ENCODE measurements around the gene KIF24. TPM values are rescaled to one million over a fixed set of nuclear protein-coding genes. Genes with fewer than 3 reads are reported as not detected.
"Not testable (repeated sequence)": the region's sequence is repeated elsewhere in the genome, so short reads cannot be mapped to it uniquely, and the experiment has no call there.

Gene KIF24
- total RNA-seq, 4 donors from 2014 or later, result 2.1 to 5.2 (median 2.9) TPM

DNA sequence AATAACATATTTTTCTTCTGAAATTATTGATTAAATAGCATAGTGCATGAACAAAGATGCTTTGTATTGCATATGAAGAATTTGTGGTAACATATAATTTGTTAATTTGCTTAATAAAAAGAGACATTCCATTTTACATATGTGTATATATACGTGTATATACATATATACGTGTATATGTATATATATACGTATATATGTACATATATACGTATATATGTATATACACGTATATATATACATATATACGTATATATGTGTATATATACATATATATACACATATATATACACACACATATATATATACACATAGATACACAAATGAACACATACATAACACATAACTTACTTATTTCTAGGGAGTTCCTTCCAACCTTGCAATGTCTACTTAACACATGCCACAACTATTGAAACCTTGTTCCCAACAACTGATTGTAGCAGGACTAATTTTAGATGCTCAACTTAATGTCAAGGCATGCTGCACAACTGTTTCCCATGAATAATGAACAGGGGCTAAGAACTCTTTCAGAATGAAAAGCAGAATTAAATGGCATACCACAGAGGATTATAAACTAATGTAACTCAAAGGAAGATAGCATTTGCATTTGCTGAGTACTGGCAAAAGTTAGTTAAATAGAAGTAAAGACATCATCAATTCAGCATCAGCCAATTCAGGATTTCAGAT, 17.4 kb downstream of the KIF24 start:
- no peaks in the 10 kb centered on the region for H3K27me3 ChIP-seq
- no peak overlapping the region for H3K27ac ChIP-seq
- DNase-seq, result no peak
- no peak overlapping the region for H3K4me3 ChIP-seq
- no peaks in the 10 kb centered on the region for H3K36me3 ChIP-seq
- no peaks in the 10 kb centered on the region for H3K9me3 ChIP-seq
- no peaks in the 10 kb centered on the region for H3K4me1 ChIP-seq
- no peak for TF ChIP-seq CTCF (IDR thresholded peaks at IDR 0.05)
- TF ChIP-seq POLR2A (IDR thresholded peaks at IDR 0.05), result no peak

DNA sequence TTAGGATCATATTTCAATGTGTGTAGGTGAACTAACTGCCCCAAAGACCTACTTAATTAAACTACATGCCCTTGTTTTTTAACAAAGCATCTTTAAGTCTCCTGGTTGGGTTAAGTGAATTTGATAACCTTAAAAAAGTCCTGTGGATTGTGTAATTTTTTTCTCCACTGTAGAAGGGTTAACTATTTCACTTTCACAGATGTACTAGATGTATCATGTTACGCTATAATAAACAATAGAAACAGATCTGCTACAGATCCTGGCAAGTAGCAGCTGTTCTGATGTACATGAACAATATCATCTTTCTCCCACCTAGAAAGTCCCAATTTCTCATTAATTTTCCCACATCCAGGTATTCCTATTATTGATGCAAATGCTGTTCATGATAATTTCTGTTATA, 18.9 kb downstream of the KIF24 start:
- Histone ChIP-seq H3K4me3 (no peak overlapping the region), H3K9me3 (no peaks in the 10 kb centered on the region), H3K36me3 (no peaks in the 10 kb centered on the region), H3K27me3 (no peaks in the 10 kb centered on the region), H3K4me1 (no peaks in the 10 kb centered on the region), H3K27ac (no peak overlapping the region)
- no peak for DNase-seq
- TF ChIP-seq CTCF (IDR thresholded peaks at IDR 0.05), result no peak
- TF ChIP-seq POLR2A (IDR thresholded peaks at IDR 0.05), result no peak

DNA sequence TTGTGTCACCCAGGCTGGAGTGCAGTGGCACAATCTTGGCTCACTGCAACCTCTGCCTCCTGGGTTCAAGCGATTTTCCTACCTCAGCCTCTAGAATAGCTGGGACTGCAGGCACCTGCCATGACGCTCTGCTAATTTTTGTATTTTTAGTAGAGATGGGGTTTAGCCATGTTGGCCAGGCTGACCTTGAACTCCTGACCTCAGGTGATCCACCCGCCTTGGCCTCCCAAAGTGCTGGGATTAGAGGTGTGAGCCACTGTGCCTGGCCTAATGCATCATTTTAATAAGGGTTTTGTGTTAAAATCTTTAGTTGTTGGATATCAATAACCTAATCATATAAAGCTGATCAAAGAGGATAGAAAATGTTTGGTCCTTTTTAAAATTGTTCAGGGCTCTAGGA, 20.8 kb downstream of the KIF24 start:
- not testable (repeated sequence) for H3K4me3 ChIP-seq, DNase-seq, H3K27me3 ChIP-seq, H3K9me3 ChIP-seq, H3K4me1 ChIP-seq, H3K36me3 ChIP-seq, H3K27ac ChIP-seq

DNA sequence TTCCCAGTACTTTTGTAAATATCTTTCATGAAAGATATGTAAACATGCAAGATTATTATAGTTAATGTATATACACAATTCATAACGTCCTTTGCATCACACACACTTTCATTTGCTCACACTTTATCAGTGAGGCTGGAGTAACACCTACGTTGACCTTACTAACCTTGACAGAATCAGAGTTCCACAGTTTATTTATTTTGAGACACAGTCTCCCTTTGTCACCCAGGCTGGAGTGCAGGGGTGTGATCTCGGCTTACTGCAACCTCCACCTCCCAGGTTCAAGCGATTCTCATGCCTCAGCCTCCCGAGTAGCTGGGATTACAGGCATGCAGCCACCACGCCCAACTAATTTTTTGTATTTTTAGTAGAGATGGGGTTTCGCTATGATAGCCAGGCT, 28.0 kb downstream of the KIF24 start:
- not testable (repeated sequence) for DNase-seq, H3K27me3 ChIP-seq, H3K9me3 ChIP-seq, H3K36me3 ChIP-seq, H3K4me1 ChIP-seq, H3K4me3 ChIP-seq, H3K27ac ChIP-seq

DNA sequence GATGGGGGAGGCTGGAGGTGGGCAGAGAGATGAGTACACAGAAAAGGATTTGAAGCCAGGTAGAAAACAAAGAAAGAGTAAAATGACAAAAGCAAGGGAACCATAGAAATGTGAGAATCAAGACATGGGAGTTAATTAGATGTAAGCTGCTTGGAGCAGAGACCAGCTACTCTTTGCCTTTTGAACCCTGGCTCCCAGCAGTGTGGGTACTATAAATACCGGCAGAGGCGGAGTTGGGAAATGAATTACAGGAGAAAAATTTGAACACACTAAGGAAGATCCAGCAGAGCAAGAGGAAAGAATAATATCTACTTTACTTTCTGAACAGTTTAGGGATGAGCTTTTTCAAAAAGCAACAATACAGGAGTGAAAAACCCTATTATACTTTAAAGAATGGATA, 36.5 kb downstream of the KIF24 start:
- Histone ChIP-seq H3K36me3 (no peaks in the 10 kb centered on the region), H3K27ac (no peak overlapping the region), H3K4me1 (no peaks in the 10 kb centered on the region), H3K4me3 (no peak overlapping the region), H3K9me3 (no peaks in the 10 kb centered on the region), H3K27me3 (no peaks in the 10 kb centered on the region)
- TF ChIP-seq CTCF (IDR thresholded peaks at IDR 0.05) (no peak), POLR2A (IDR thresholded peaks at IDR 0.05) (no peak)
- no peak for DNase-seq

GRCh38 chr9:34291423-34291822, 37.6 kb downstream of the KIF24 start:
- Histone ChIP-seq H3K4me1 (no peaks in the 10 kb centered on the region), H3K9me3 (no peaks in the 10 kb centered on the region), H3K4me3 (no peak overlapping the region), H3K27ac (no peak overlapping the region), H3K27me3 (no peaks in the 10 kb centered on the region), H3K36me3 (no peaks in the 10 kb centered on the region)
- TF ChIP-seq POLR2A (IDR thresholded peaks at IDR 0.05) (no peak), CTCF (IDR thresholded peaks at IDR 0.05) (no peak)
- no peak for DNase-seq

- Histone ChIP-seq H3K36me3 (no peaks in the 10 kb centered on the region), H3K4me1 (no peaks in the 10 kb centered on the region), H3K27ac (no peak overlapping the region), H3K4me3 (no peak overlapping the region), H3K27me3 (no peaks in the 10 kb centered on the region), H3K9me3 (no peaks in the 10 kb centered on the region)
- TF ChIP-seq CTCF (IDR thresholded peaks at IDR 0.05) (no peak), POLR2A (IDR thresholded peaks at IDR 0.05) (no peak)
- no peak for DNase-seq
Observed at GRCh38 chr9:34291023-34291422, 38.0 kb downstream of the KIF24 start.
